ENCODE results near the gene ZNF687. TPM values are rescaled to one million over a fixed set of nuclear protein-coding genes. Genes with fewer than 3 reads are reported as not detected.

The ZNF687 gene
- total RNA-seq, 1 experiment from 2014 or later = 34.3 TPM

DNA sequence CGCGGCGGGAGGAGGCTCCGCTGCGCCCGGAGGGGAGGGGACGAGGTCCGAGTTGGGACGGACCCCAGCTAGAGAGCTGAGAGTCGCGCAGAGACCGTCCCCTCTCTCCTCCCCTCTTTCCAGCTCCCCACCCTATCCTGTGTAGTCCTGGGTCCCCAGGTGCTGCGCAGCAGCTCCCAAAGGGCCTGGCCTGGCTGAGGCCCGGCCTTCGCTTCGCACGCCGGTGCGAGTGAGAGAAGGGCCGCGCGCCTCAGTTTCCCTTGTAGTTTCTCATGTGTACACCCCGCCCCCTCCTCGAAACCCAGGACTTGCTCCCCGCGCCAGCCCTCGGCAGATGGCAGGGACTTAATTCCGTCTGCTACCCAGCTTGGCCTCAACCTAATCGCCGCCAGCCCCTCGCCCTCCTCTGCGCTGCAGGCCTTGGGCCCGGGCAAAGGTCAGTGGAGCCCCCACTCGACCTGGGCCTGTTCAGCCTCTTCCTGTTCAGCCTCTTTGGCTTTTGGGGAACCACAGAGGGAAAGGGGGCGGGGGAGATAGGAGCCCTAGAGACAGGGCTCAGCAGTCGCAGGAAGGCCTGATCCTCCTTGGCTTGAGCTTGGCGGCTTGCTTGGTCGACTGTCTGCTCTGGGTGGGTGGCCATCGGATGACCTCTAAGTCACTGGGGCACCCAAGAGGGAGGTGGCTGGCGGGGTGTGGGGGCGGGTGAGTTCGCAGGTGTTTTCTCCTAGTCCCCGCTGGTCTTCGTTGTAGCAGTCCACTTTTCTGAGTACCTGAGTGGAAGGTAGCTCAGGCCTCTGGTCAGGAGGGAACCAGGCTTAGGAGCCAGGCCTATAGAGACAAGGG, 1.0 kb downstream of the ZNF687 start:
- peak; percentile 4; the same call in 1 of the 2 replicates for ATAC-seq
- Histone ChIP-seq H4K20me1 (ENCODE audit: insufficient read depth) (no peaks in the 10 kb centered on the region), H3K9me2 (ENCODE audit: insufficient read depth) (no peaks in the 10 kb centered on the region), H3K27ac (ENCODE audit: low read depth, low read length) (peak overlapping the region; percentile 92), H3K4me2 (ENCODE audit: low read length) (peak overlapping the region; percentile 97), H2AFZ (ENCODE audit: low read depth, low read length, poor library complexity, severe bottlenecking) (no peak overlapping the region), H3K4me3 (replicated peaks in 1 of 2; ENCODE audit: low read depth in 1 of 2, low read length in 2 of 2) (peak overlapping the region; percentile 59 to 79), H3K9ac (ENCODE audit: low read length) (peak overlapping the region; percentile 90), H3K9me3 (ENCODE audit: control insufficient read depth in 1 of 2, insufficient read depth in 1 of 2, low read depth in 1 of 2, low read length in 2 of 2) (no peaks in the 10 kb centered on the region), H3K27me3 (ENCODE audit: insufficient read depth, low read length) (no peaks in the 10 kb centered on the region), H3K79me2 (ENCODE audit: insufficient read depth, low read length) (peaks cover 22% of the 10 kb centered on the region), H3K36me3 (ENCODE audit: control insufficient read depth in 1 of 2, insufficient read depth in 2 of 2, low read length in 2 of 2) (peaks cover 8 to 12% of the 10 kb centered on the region in 2 experiments; a peak in 3 of 4 replicates), H3K4me1 (ENCODE audit: control insufficient read depth in 1 of 2, insufficient read depth in 2 of 2, low read length in 2 of 2) (peaks cover 11 to 25% of the 10 kb centered on the region in 2 experiments)
- TF ChIP-seq JUND (IDR thresholded peaks at IDR 0.05) (no peak), CBX3 (IDR thresholded peaks at IDR 0.05; ENCODE audit: low read depth) (no peak), ZFX (IDR thresholded peaks at IDR 0.05) (peak; percentile 76), ZNF274 (IDR thresholded peaks at IDR 0.05; ENCODE audit: low read depth, low read length) (no peak)
- RAD21 ChIA-PET (ENCODE audit: low non-redundant PET in 1 of 2, low total read pairs in 2 of 2, uncharacterized antibody in 2 of 2, unreplicated experiment in 2 of 2) = no interaction called here
- BruUV-seq (replicated peaks) = no TSS peak
- CTCF ChIA-PET = interaction anchor here (1.4 to 2.0 kb wide), 2 partner anchors 18 to 58 kb away, joined by 4 to 5 read pairs; no protein-coding TSS in a partner anchor
- DNase-seq (ENCODE audit: low read depth, low spot score) = no peak
- intact Hi-C loops (cut with micrococcal nuclease) = loop anchor here (2.0 kb wide), 1 partner anchor 86 kb away; no protein-coding TSS in a partner anchor
- POLR2A ChIA-PET = interaction anchor here (0.9 to 2.1 kb wide), 4 partner anchors 9 to 228 kb away, joined by 4 to 7 read pairs (median 5); partner anchors contain the start of genes CGN and PSMD4

DNA sequence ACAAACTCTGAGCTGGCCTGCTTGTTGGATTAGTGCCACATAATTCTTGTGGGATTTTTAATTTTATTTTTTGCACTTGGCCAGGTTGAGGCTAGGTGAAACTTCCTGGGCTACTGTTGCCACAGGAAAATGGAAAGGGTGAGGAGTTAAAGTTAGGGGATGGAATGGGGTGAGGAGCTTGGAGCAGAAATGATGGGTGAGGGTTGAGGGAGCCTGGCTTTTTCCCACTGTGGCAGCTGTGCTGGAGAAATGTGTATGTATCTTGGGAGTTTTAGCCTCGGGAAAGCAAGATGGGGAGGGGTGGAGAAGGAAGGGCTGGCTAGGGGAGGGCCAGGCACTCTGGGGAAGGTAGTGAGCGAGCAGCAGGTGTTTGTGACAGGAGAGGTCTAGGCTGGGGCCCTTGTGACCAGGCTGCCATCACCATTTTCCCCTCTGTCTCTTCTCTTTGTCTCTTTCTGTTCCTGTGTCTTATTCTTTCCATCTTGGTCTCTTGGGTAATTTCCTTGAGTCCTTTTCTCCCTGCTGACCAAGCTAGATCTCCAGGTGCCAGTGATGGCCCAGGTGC, 2.0 kb downstream of the ZNF687 start:
- no peak for DNase-seq (ENCODE audit: low read depth, low spot score)
- Histone ChIP-seq H3K36me3 (ENCODE audit: control insufficient read depth in 1 of 2, insufficient read depth in 2 of 2, low read length in 2 of 2) (peaks cover 8 to 12% of the 10 kb centered on the region in 2 experiments; a peak in 3 of 4 replicates), H3K9ac (ENCODE audit: low read length) (0 out of 2 replicates have a peak overlapping the region, but pooled peaks have one; percentile 90), H3K4me2 (ENCODE audit: low read length) (peak overlapping the region; percentile 97), H3K9me3 (ENCODE audit: control insufficient read depth in 1 of 2, insufficient read depth in 1 of 2, low read depth in 1 of 2, low read length in 2 of 2) (no peaks in the 10 kb centered on the region), H3K27me3 (ENCODE audit: insufficient read depth, low read length) (no peaks in the 10 kb centered on the region), H3K27ac (ENCODE audit: low read depth, low read length) (no peak overlapping the region), H3K4me1 (ENCODE audit: control insufficient read depth in 1 of 2, insufficient read depth in 2 of 2, low read length in 2 of 2) (peaks cover 11 to 25% of the 10 kb centered on the region in 2 experiments), H3K4me3 (replicated peaks in 1 of 2; ENCODE audit: low read depth in 1 of 2, low read length in 2 of 2) (peak overlapping the region in 1 of 2 experiments; percentile 79; a peak in 3 of 4 replicates), H4K20me1 (ENCODE audit: insufficient read depth) (no peaks in the 10 kb centered on the region), H3K9me2 (ENCODE audit: insufficient read depth) (no peaks in the 10 kb centered on the region), H2AFZ (ENCODE audit: low read depth, low read length, poor library complexity, severe bottlenecking) (no peak overlapping the region), H3K79me2 (ENCODE audit: insufficient read depth, low read length) (peaks cover 22% of the 10 kb centered on the region)
- no peak for ATAC-seq
- ChIA-PET CTCF (interaction anchor here (1.4 to 2.0 kb wide), 2 partner anchors 17 to 57 kb away, joined by 4 to 5 read pairs; no protein-coding TSS in a partner anchor), POLR2A (interaction anchor here (0.5 to 1.2 kb wide), 2 partner anchors 42 to 88 kb away, joined by 3 read pairs; no protein-coding TSS in a partner anchor), RAD21 (ENCODE audit: low non-redundant PET in 1 of 2, low total read pairs in 2 of 2, uncharacterized antibody in 2 of 2, unreplicated experiment in 2 of 2) (no interaction called here)
- intact Hi-C loops (cut with micrococcal nuclease) = no loop called here
- BruUV-seq (replicated peaks) = TSS peak; percentile 24
- TF ChIP-seq, protein P1, sequence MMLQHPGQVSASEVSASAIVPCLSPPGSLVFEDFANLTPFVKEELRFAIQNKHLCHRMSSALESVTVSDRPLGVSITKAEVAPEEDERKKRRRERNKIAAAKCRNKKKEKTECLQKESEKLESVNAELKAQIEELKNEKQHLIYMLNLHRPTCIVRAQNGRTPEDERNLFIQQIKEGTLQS (IDR thresholded peaks at IDR 0.05) = no peak
- TF ChIP-seq CEBPB (IDR thresholded peaks at IDR 0.05; ENCODE audit: low read depth) = no peak
- no peak for TF ChIP-seq TCF7L2 (IDR thresholded peaks at IDR 0.05; ENCODE audit: borderline replicate concordance, extremely low read depth, insufficient read depth, insufficient read length)
- TF ChIP-seq POLR2AphosphoS5 (IDR thresholded peaks at IDR 0.05; ENCODE audit: low read depth, low read length) = no peak
- no peak for TF ChIP-seq YY1 (IDR thresholded peaks at IDR 0.05; ENCODE audit: extremely low read depth, insufficient replicate concordance, low read depth, low read length)
- TF ChIP-seq RAD21 (IDR thresholded peaks at IDR 0.05; ENCODE audit: low read depth) = no peak
- TF ChIP-seq, protein P2, sequence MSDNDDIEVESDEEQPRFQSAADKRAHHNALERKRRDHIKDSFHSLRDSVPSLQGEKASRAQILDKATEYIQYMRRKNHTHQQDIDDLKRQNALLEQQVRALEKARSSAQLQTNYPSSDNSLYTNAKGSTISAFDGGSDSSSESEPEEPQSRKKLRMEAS (IDR thresholded peaks at IDR 0.05) = no peak
- TF ChIP-seq REST (IDR thresholded peaks at IDR 0.05; ENCODE audit: low read depth) = no peak
- TF ChIP-seq SIN3A (IDR thresholded peaks at IDR 0.05; ENCODE audit: low read depth) = no peak
- TF ChIP-seq SP1 (IDR thresholded peaks at IDR 0.05; ENCODE audit: low read depth) = no peak
- no peak for TF ChIP-seq FOSL1 (IDR thresholded peaks at IDR 0.05; ENCODE audit: low read depth)
- TF ChIP-seq ZNF274 (IDR thresholded peaks at IDR 0.05; ENCODE audit: low read depth, low read length) = no peak

Measured in HCT116 (cell line).